Left renal pelvis (tissue), 4 donors: Measurements from ENCODE around the gene ATP7B. TPM values are rescaled to one million over a fixed set of nuclear protein-coding genes. Genes with fewer than 3 reads are reported as not detected.

Source experiments
- DNase-seq, 4 donors: peaks; one replicate each; pipeline ENCODE4 v3.0.0-alpha.2; 2013; ENCODE audit warnings: low read depth in 4 of 4, low spot score in 3 of 4
- polyA plus RNA-seq, 4 donors: library from polyadenylated mRNA; unstranded; fragments of 120-200 nt; gene quantifications; one replicate each; pipeline ENCODE4 v1.2.1, GENCODE V29; 2013; ENCODE audit not compliant: insufficient read length in 4 of 4

The ATP7B gene
- polyA plus RNA-seq, 4 donors, result 6.6 to 20.5 (median 17.8) TPM

DNA sequence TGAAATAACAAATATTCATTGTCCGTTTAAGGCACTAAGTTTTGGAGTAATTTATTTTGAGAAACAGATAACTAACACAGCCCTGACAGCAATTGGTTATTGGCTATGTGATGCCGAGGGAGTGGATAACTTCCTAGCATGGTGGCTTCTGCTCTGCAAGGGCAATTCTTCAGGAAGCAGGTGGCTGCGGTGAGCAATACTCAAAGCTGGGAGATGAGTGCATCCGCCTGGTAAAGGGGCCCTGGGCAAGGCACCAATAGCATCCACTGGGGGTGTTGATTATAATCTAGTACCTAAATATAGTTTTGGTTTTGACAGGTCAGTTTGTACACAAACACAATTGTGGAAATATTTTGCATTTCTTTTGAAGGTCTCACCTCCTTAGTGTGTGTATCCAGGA, 108.5 kb downstream of the ATP7B start:
- DNase-seq, result no peak

GRCh38 chr13:51900471-51900870, 110.8 kb downstream of the ATP7B start:
- no peak for DNase-seq

- DNase-seq, result peak in 1 of 4 donors; percentile 27
Observed at GRCh38 chr13:51895906-51896888, 115.1 kb downstream of the ATP7B start.

- DNase-seq, result no peak
Observed at GRCh38 chr13:51894239-51894638, 117.0 kb downstream of the ATP7B start.

- DNase-seq, result no peak
Observed at GRCh38 chr13:51892657-51893056, 118.6 kb downstream of the ATP7B start.

DNA sequence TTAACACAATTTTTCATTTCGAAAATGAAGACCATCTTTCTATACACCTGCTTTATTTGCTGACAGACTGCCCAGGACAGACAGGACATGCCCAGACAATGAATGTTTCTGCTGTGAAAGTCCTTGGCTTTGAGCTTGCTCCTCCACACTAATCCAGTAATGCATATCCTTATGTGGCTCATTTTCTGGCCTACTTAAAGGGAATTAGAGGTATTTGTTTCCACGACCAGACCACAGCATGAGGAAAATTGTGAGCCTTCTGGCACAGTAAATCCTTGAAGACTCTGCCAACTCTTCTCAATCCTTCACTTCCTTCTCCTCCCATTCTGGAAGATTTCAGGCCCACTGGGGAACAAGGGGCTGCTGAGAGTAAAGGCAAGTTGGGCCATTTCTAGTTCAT, 123.8 kb downstream of the ATP7B start:
- DNase-seq, result no peak

- DNase-seq, result no peak
Observed at GRCh38 chr13:51885651-51886050, 125.6 kb downstream of the ATP7B start.

GRCh38 chr13:51883226-51883600, 128.0 kb downstream of the ATP7B start:
- no peak for DNase-seq

Other genes with a start within 250 kb of the ATP7B start
- 10 to 100 TPM; 15.4 to 23.1 (median 20.2) TPM for gene DHRS12, start 207.3 kb downstream of the ATP7B start, polyA plus RNA-seq
- gene TMEM272, start 166.3 kb downstream of the ATP7B start, polyA plus RNA-seq, result under 1 TPM; 0.14 to 0.66 (median 0.35) TPM
- not detected for gene CCDC70, start 149.5 kb downstream of the ATP7B start, polyA plus RNA-seq
- 10 to 100 TPM; 29.7 to 36.8 (median 32.7) TPM for gene ALG11, start 948 bp upstream of the ATP7B start, polyA plus RNA-seq
- 10 to 100 TPM; 31.1 to 36.2 (median 33.6) TPM for gene UTP14C, start 13.2 kb upstream of the ATP7B start, polyA plus RNA-seq
- 1 to 10 TPM; 1.3 to 5.7 (median 3.4) TPM for gene NEK5, start 117.6 kb upstream of the ATP7B start, polyA plus RNA-seq
- 10 to 100 TPM; 21.8 to 35.7 (median 29.0) TPM for gene NEK3, start 148.1 kb upstream of the ATP7B start, polyA plus RNA-seq